H1 (cell line): Measurements from ENCODE around the gene ADGRL3. TPM values are rescaled to one million over a fixed set of nuclear protein-coding genes. Genes with fewer than 3 reads are reported as not detected.

Experiments used
- CTCF ChIA-PET: fragments of 300-600 bp; sonication (Branson Sonifier 250); formaldehyde crosslinking; loops from one replicate; lab custom pipeline; 2021; ENCODE audit not compliant: partially characterized antibody; lab: Charles Lee
- POLR2A ChIA-PET: fragments of 300-600 bp; sonication (Branson Sonifier 250); formaldehyde crosslinking; loops from one replicate; lab custom pipeline; 2021; ENCODE audit warnings: inconsistent platforms; ENCODE audit not compliant: partially characterized antibody; lab: Charles Lee
- DNase-seq, 2 experiments: peaks; one replicate each; pipeline versions ENCODE4 v3.0.0 to v3.0.0-alpha.2; 2010 to 2022; ENCODE audit warnings: low spot score in 2 of 2, low read depth in 1 of 2, mixed read lengths in 1 of 2
- FAIRE-seq: peaks from 2 replicates; lab custom pipeline; 2011; peaks lifted over from hg19 to GRCh38; lab: Jason Lieb, UNC
- H2AFZ ChIP-seq: 2 replicates; pipeline ENCODE4 v1.8.1; 2012; ENCODE audit warnings: low read length, inconsistent platforms
- H2AK5ac ChIP-seq: 2 replicates; pipeline ENCODE4 v1.6.1; 2013; ENCODE audit warnings: low read depth, low read length
- H2BK120ac ChIP-seq: replicated peaks from 2 replicates; pipeline ENCODE3; 2013; ENCODE audit warnings: low read depth, low read length, inconsistent platforms
- H2BK12ac ChIP-seq: 2 replicates; pipeline ENCODE4 v1.6.1; 2013; ENCODE audit warnings: low read depth, low read length
- H2BK15ac ChIP-seq: 2 replicates; pipeline ENCODE4 v1.6.1; 2013; ENCODE audit warnings: low read length
- H2BK20ac ChIP-seq: 2 replicates; pipeline ENCODE4 v1.6.1; 2013; ENCODE audit warnings: low read length
- H2BK5ac ChIP-seq: 2 replicates; pipeline ENCODE4 v1.6.1; 2013; ENCODE audit warnings: low read depth, low read length
- H3K14ac ChIP-seq: 2 replicates; pipeline ENCODE4 v1.6.1; 2013; ENCODE audit warnings: inconsistent platforms; ENCODE audit not compliant: insufficient read length
- H3K18ac ChIP-seq: 2 replicates; pipeline ENCODE4 v1.6.1; 2013; ENCODE audit warnings: low read length; ENCODE audit errors: extremely low read depth
- H3K23ac ChIP-seq: 2 replicates; pipeline ENCODE4 v1.6.1; 2013; ENCODE audit warnings: inconsistent platforms; ENCODE audit not compliant: insufficient read length
- H3K23me2 ChIP-seq: 2 replicates; pipeline ENCODE4 v1.6.1; 2013; ENCODE audit warnings: low read depth, low read length
- H3K27ac ChIP-seq: 2 replicates; pipeline ENCODE4 v1.6.1; 2011; ENCODE audit warnings: low read depth, low read length, inconsistent platforms
- H3K27me3 ChIP-seq, 4 experiments: replicated peaks in 1 of 4; 1 replicate in 1 of 4; 2 replicates in 3 of 4; pipeline versions ENCODE4 v1.6.1 to v1.8.1; 2011 to 2013; ENCODE audit warnings: low read length in 3 of 4, mild to moderate bottlenecking in 3 of 4, inconsistent platforms in 2 of 4, mixed read lengths in 2 of 4, moderate library complexity in 1 of 4; ENCODE audit not compliant: control insufficient read depth in 3 of 4, insufficient read depth in 3 of 4; ENCODE audit errors: extremely low read depth in 1 of 4
- H3K36me3 ChIP-seq, 4 experiments: 2 replicates each; pipeline versions ENCODE4 v1.6.1 to v1.8.1; 2011 to 2013; ENCODE audit warnings: mild to moderate bottlenecking in 4 of 4, low read length in 3 of 4, moderate library complexity in 2 of 4, control low read depth in 1 of 4, inconsistent platforms in 1 of 4; ENCODE audit not compliant: insufficient read depth in 4 of 4, control insufficient read depth in 2 of 4
- H3K4ac ChIP-seq: replicated peaks from 2 replicates; pipeline ENCODE3; 2013; ENCODE audit warnings: low read length, low read depth, mixed read lengths, inconsistent platforms; ENCODE audit not compliant: insufficient read length
- H3K4me1 ChIP-seq, 4 experiments: replicated peaks in 1 of 4; 1 replicate in 1 of 4; 2 replicates in 3 of 4; pipeline versions ENCODE4 v1.6.1 to v1.8.1; 2011 to 2013; ENCODE audit warnings: low read length in 3 of 4, inconsistent platforms in 2 of 4, mixed read lengths in 1 of 4; ENCODE audit not compliant: insufficient read depth in 4 of 4, control insufficient read depth in 3 of 4
- H3K4me2 ChIP-seq, 2 experiments: 2 replicates each; pipeline versions ENCODE4 v1.6.1 to v1.8.1; 2011 to 2013; ENCODE audit warnings: low read depth in 2 of 2, low read length in 2 of 2, control low read depth in 1 of 2, inconsistent platforms in 1 of 2, mild to moderate bottlenecking in 1 of 2; ENCODE audit not compliant: insufficient read depth in 1 of 2
- H3K4me3 ChIP-seq, 4 experiments: fragments of 200-600, 300-600 bp in 1 of 4; sonication (generic), shearing (Covaris generic), sonication (Bioruptor Twin) in 1 of 4; 2 replicates each; pipeline versions ENCODE4 v1.5.1 to v1.8.1; 2011 to 2016; ENCODE audit warnings: low read length in 4 of 4, low read depth in 3 of 4, control low read depth in 2 of 4, inconsistent platforms in 2 of 4, mild to moderate bottlenecking in 2 of 4, mixed read lengths in 1 of 4, moderate library complexity in 1 of 4; ENCODE audit not compliant: insufficient read depth in 2 of 4; ENCODE audit errors: extremely low read depth in 1 of 4
- H3K56ac ChIP-seq: replicated peaks from 2 replicates; pipeline ENCODE3; 2013; ENCODE audit warnings: low read depth, mild to moderate bottlenecking, mixed read lengths, low read length, inconsistent platforms; ENCODE audit not compliant: insufficient read length
- H3K79me1 ChIP-seq: 2 replicates; pipeline ENCODE4 v1.6.1; 2013; ENCODE audit warnings: low read depth, low read length, control low read depth
- H3K79me2 ChIP-seq, 2 experiments: 2 replicates each; pipeline versions ENCODE4 v1.6.1 to v1.8.1; 2012 to 2013; ENCODE audit warnings: low read length in 2 of 2, mild to moderate bottlenecking in 2 of 2, inconsistent platforms in 1 of 2; ENCODE audit not compliant: insufficient read depth in 2 of 2, control insufficient read depth in 1 of 2
- H3K9ac ChIP-seq, 4 experiments: replicated peaks in 1 of 4; 1 replicate in 1 of 4; 2 replicates in 3 of 4; pipeline versions ENCODE4 v1.6.1 to v1.8.1; 2011 to 2013; ENCODE audit warnings: low read depth in 3 of 4, low read length in 3 of 4, control low read depth in 2 of 4, mild to moderate bottlenecking in 2 of 4, moderate library complexity in 2 of 4, inconsistent platforms in 1 of 4; ENCODE audit errors: extremely low read depth in 1 of 4
- H3K9me3 ChIP-seq, 2 experiments: 2 replicates each; pipeline versions ENCODE4 v1.6.1 to v1.8.1; 2012 to 2013; ENCODE audit warnings: mild to moderate bottlenecking in 2 of 2, moderate library complexity in 2 of 2, control low read depth in 1 of 2, inconsistent platforms in 1 of 2, low read depth in 1 of 2, low read length in 1 of 2, mixed read lengths in 1 of 2; ENCODE audit not compliant: insufficient read depth in 2 of 2
- H4K20me1 ChIP-seq, 2 experiments: replicated peaks in 1 of 2; 2 replicates each; pipeline versions ENCODE3 to v1.8.1; 2011 to 2013; ENCODE audit warnings: inconsistent platforms in 2 of 2, low read length in 2 of 2, mild to moderate bottlenecking in 1 of 2; ENCODE audit not compliant: insufficient read depth in 2 of 2, control insufficient read depth in 1 of 2
- H4K5ac ChIP-seq: 2 replicates; pipeline ENCODE4 v1.6.1; 2013; ENCODE audit warnings: low read length, low read depth, mixed read lengths, inconsistent platforms; ENCODE audit not compliant: insufficient read length
- H4K8ac ChIP-seq: 2 replicates; pipeline ENCODE4 v1.8.0; 2013; ENCODE audit warnings: mild to moderate bottlenecking, moderate library complexity, low read length, inconsistent platforms; ENCODE audit not compliant: insufficient read depth; ENCODE audit errors: extremely low read depth
- H4K91ac ChIP-seq: replicated peaks from 2 replicates; pipeline ENCODE3; 2013; ENCODE audit warnings: low read length, mixed read lengths, inconsistent platforms; ENCODE audit not compliant: insufficient read length
- ASH2L ChIP-seq: fragments of 200-600, 300-600 bp; sonication (generic); IDR thresholded peaks from one replicate; pipeline ENCODE4 v1.7.1; 2017; ENCODE audit warnings: low read length
- CBX8 ChIP-seq: fragments of 300-800, 300-1000 bp; sonication (generic); IDR thresholded peaks from 2 replicates; pipeline ENCODE4 v1.7.1; 2016; ENCODE audit warnings: low read depth, low read length, borderline replicate concordance
- FOSL1 ChIP-seq: IDR thresholded peaks from 2 replicates; pipeline ENCODE4 v1.6.1; 2011; ENCODE audit warnings: mild to moderate bottlenecking, low read depth, low read length, moderate library complexity; ENCODE audit not compliant: insufficient read depth
- JUN ChIP-seq: IDR thresholded peaks from 2 replicates; pipeline ENCODE4 v1.6.1; 2011; ENCODE audit warnings: low read depth, mild to moderate bottlenecking, improper control_type of control experiment, low read length
- RXRA ChIP-seq: IDR thresholded peaks from 2 replicates; pipeline ENCODE4 v1.6.1; 2011; ENCODE audit warnings: low read depth, mild to moderate bottlenecking, low read length, moderate library complexity; ENCODE audit not compliant: insufficient read depth
- SP2 ChIP-seq: IDR thresholded peaks from 2 replicates; pipeline ENCODE4 v1.6.1; 2012; ENCODE audit warnings: mild to moderate bottlenecking, low read length, inconsistent platforms
- TBP ChIP-seq: IDR thresholded peaks from 2 replicates; pipeline ENCODE4 v1.6.1; 2011; ENCODE audit warnings: low read depth, low read length, improper control_type of control experiment
- WGBS, 2 experiments: shearing (Covaris generic) in 1 of 2; methylation state at CpG; one replicate each; pipeline versions ENCODE4 v1.1.6 to v1.1.7; 2013 to 2015; ENCODE audit warnings: low lambda C conversion rate in 2 of 2, mixed read lengths in 2 of 2, inconsistent platforms in 1 of 2, low coverage in 1 of 2, missing lambda C conversion rate in 1 of 2; ENCODE audit not compliant: insufficient replicate concordance in 2 of 2, insufficient coverage in 1 of 2, insufficient read length in 1 of 2; ENCODE audit errors: extremely low coverage in 1 of 2, missing lambda C conversion rate in 1 of 2; 5-methylcytosine and 5-hydroxymethylcytosine counted together
- polyA plus RNA-seq, 7 experiments: library from polyadenylated mRNA; depleted of rRNA in 3 of 7; stranded (reverse) in 5 of 7; unstranded in 2 of 7; fragments of >200 nt in 5 of 7; fragments of 200-250 nt in 2 of 7; gene quantifications; 1 replicate in 5 of 7; 2 replicates in 1 of 7; 4 replicates in 1 of 7; pipeline versions ENCODE4 v1.2.1 to v1.2.3, GENCODE V29; 2011 to 2013; ENCODE audit warnings: missing spikeins in 2 of 7, mixed read lengths in 2 of 7
- total RNA-seq: library from RNA; stranded (reverse); fragmentation: NEBNext Ultra II Directional; extraction: Animal tissue kit (Norgen Biotek cat#: 25700); gene quantifications from 2 replicates; pipeline ENCODE4 v1.2.1, GENCODE V29; 2021
- TF ChIP-seq, protein P1 (sequence below): IDR thresholded peaks from 2 replicates; pipeline ENCODE4 v1.6.1; 2012; ENCODE audit warnings: inconsistent platforms
- TF ChIP-seq, protein P2 (sequence below): IDR thresholded peaks from 2 replicates; pipeline ENCODE4 v1.6.1; 2012; ENCODE audit warnings: inconsistent platforms
- TF ChIP-seq, protein P3 (sequence below): IDR thresholded peaks from 2 replicates; pipeline ENCODE4 v1.6.1; 2012; ENCODE audit warnings: low read length, inconsistent platforms

The ADGRL3 gene
- total and polyA plus RNA-seq, 2 of the 8 experiments (the other 6 are each of a cell fraction or from before 2014, with no cell fraction given) = 6.6 to 13.0 TPM

DNA sequence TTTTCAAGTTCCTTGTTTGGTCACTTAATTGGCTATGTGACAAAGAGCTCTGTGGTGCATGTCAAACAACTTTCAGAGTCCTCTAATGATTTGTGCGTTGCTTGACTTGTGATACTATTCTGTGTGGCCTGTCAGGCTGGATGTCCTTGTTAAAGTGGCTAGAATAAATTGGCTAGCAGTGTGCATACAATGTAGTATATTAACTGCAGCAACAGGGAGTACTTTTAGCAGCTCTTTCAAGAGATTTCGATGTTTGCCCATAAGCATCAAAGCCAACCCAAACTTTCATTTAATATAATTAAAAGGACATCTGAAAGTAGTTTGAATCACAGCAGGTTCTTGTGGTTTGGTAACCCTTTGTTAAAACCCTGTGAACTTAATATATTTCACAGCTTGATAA lies 718.9 kb downstream of the ADGRL3 start:
- no peak overlapping the region for H3K4me2 ChIP-seq
- H3K79me2 ChIP-seq = no peaks in the 10 kb centered on the region
- H3K9me3 ChIP-seq = no peaks in the 10 kb centered on the region; a peak in 1 of 4 replicates
- no peak overlapping the region for H4K5ac ChIP-seq
- H4K91ac ChIP-seq = no peak overlapping the region
- no peak overlapping the region for H2BK15ac ChIP-seq
- H2BK5ac ChIP-seq = no peak overlapping the region
- H3K79me1 ChIP-seq = no peaks in the 10 kb centered on the region
- no peak overlapping the region for H3K56ac ChIP-seq
- 0 out of 2 replicates have a peak overlapping the region, but pooled peaks have one; percentile 67 for H2BK20ac ChIP-seq
- H2AK5ac ChIP-seq = no peak overlapping the region
- H4K8ac ChIP-seq = no peak overlapping the region
- POLR2A ChIA-PET = no interaction called here
- no peak overlapping the region for H2AFZ ChIP-seq
- CTCF ChIA-PET = no interaction called here
- no peaks in the 10 kb centered on the region for H4K20me1 ChIP-seq
- H2BK12ac ChIP-seq = no peak overlapping the region
- no peaks in the 10 kb centered on the region for H3K27me3 ChIP-seq
- no peak overlapping the region for H3K23ac ChIP-seq
- no peak overlapping the region for H3K27ac ChIP-seq
- 94% methylated on average over 2 of the region's 2 CpGs; no CpG with 5 or more reads in 1 of the 2 experiments for WGBS, 2 experiments
- DNase-seq (no peak), FAIRE-seq (peak; percentile 7)
- H3K9ac ChIP-seq = no peak overlapping the region
- peaks cover 0 to 18% (median 2%) of the 10 kb centered on the region in 4 experiments; a peak in 2 of 7 replicates for H3K4me1 ChIP-seq
- H3K18ac ChIP-seq = no peak overlapping the region
- H2BK120ac ChIP-seq = no peak overlapping the region
- TF ChIP-seq TBP = no peak
- TF ChIP-seq, protein P1, sequence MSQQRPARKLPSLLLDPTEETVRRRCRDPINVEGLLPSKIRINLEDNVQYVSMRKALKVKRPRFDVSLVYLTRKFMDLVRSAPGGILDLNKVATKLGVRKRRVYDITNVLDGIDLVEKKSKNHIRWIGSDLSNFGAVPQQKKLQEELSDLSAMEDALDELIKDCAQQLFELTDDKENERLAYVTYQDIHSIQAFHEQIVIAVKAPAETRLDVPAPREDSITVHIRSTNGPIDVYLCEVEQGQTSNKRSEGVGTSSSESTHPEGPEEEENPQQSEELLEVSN = no peak
- TF ChIP-seq JUN = no peak
- no peak for TF ChIP-seq RXRA
- TF ChIP-seq, protein P2, sequence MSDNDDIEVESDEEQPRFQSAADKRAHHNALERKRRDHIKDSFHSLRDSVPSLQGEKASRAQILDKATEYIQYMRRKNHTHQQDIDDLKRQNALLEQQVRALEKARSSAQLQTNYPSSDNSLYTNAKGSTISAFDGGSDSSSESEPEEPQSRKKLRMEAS = no peak
- no peak for TF ChIP-seq SP2
- TF ChIP-seq, protein P3, sequence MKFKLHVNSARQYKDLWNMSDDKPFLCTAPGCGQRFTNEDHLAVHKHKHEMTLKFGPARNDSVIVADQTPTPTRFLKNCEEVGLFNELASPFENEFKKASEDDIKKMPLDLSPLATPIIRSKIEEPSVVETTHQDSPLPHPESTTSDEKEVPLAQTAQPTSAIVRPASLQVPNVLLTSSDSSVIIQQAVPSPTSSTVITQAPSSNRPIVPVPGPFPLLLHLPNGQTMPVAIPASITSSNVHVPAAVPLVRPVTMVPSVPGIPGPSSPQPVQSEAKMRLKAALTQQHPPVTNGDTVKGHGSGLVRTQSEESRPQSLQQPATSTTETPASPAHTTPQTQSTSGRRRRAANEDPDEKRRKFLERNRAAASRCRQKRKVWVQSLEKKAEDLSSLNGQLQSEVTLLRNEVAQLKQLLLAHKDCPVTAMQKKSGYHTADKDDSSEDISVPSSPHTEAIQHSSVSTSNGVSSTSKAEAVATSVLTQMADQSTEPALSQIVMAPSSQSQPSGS = no peak
- no peak for TF ChIP-seq FOSL1
- no peak for TF ChIP-seq CBX8
- no peak for TF ChIP-seq ASH2L
- H3K4ac ChIP-seq = peak overlapping the region; percentile 2
- no peaks in the 10 kb centered on the region; a peak in 1 of 8 replicates for H3K36me3 ChIP-seq
- no peaks in the 10 kb centered on the region for H3K23me2 ChIP-seq
- H3K14ac ChIP-seq = no peak overlapping the region
- H3K4me3 ChIP-seq = no peak overlapping the region
